NCI-H748 treated with DMSO at 0.1 percent for 48 hours (cell line): ENCODE measurements around the gene KRT7.

Experiments used
- DNase-seq: peaks from one replicate; lab custom pipeline; 2025; lab: John Stamatoyannopoulos, UW

The KRT7 gene

DNA sequence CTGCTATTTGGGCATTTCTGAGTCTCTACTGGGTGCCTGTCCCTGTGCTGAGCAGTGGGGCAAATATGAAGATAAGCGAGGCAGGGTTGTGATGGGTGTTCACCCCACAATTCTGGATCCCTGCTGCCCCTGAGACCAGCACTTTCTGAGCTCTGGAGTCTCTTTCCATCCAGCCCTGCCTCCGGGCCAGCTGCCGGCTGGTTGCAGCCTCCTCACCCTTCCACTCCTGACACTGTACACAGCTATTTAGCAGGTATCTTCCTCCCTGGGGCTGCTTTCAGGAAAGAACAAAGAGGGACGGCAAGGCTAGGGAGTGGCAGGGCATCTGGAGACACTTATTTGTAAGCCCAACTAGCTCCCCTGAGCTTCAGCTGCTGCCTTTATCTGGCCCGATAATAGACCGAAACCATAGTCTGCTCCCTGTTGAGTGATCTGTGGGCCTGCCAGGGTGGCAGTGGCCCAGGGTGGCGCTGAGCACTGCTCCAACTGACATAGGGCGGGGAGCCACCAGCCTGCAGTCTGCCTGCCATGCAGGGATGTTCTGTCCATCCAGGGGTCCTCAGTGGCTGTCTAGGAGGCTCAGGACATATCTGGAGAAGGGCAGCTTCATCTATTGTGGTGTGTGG is 33.6 kb upstream of the KRT7 start:
- DNase-seq, result peak; percentile 54

DNA sequence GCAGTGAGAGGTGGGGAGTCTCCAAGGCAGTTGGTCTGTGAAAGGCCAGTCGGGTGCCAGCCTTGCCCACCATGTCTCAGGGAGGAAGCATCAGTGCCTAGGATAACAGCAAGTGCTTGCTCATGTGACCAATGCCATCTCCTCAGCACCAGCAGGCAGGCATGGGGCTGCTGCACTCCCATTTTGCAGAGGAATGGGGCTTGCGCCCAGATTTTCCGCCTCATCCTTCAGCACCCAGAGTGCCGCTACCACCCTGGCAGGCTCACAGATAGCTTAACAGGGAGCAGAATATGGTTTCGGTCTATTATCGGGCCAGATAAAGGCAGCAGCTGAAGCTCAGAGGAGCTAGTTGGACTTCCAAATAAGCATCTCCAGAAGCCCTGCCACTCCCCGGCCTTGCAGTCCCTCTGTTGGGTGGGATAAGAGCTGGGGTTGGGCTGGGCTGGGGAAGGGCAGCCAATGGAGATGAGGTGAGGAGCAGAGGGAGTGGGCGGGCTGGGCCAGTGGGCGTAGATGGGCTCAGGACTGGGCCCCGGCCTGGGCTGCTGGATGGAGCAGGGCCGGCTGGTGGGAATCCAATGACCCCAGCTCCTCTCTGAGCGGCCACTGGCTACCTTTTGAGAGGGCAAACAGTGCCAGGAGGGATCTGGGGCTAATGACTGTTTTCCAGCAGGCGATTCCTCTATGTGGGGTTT is 32.8 kb upstream of the KRT7 start:
- no peak for DNase-seq

DNA sequence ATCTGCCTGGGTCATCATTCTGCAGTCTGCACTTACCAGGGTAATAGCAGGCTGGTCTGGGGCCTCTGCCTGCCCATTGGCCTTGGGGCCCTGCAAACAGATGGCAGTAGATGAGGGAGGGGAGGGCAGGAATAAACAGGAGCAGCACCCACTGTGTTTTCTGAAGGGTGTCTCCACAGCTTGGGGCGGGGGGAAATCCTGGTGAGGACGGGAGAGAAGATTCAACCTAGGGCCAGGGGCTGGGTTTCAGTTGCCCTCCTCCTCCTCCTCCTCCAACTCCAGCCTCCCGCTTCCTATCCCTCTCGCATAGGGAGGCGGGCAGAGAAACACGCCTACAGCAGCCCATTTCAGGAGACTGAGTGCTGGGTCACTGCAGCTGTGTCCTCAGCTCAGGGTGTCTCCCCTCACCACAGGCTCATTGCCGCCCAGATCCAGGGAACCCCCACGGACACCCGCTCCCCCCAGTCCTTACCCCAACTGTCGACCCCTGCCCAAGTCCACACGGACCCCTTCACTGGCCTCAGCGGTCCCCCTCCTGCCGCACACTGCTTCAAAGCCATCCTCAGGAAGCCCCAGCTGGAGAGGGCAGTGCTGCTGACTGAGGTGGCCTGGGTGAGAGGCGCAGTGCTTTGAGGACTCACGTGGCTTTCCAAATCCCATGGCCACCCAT is 32.1 kb upstream of the KRT7 start:
- no peak for DNase-seq

DNA sequence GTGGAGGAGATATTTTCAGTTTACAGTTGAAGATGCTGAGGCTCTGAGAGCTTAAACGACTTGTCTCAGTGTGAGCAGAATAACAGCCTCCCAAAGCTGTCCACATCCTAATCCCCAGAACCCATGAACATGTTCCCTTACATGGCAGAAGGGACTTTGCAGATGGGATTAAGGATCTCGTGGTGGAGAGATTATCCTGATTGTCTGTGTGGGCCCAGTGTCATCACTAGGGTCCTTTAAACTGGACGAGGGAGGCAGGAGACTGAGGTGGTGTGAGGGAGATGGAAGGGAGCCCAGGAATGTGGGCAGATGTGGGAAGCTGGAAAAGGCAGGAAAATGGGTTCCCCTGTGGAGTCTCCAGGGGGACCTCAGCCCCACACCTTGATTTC is 31.6 kb upstream of the KRT7 start:
- DNase-seq, result no peak

DNA sequence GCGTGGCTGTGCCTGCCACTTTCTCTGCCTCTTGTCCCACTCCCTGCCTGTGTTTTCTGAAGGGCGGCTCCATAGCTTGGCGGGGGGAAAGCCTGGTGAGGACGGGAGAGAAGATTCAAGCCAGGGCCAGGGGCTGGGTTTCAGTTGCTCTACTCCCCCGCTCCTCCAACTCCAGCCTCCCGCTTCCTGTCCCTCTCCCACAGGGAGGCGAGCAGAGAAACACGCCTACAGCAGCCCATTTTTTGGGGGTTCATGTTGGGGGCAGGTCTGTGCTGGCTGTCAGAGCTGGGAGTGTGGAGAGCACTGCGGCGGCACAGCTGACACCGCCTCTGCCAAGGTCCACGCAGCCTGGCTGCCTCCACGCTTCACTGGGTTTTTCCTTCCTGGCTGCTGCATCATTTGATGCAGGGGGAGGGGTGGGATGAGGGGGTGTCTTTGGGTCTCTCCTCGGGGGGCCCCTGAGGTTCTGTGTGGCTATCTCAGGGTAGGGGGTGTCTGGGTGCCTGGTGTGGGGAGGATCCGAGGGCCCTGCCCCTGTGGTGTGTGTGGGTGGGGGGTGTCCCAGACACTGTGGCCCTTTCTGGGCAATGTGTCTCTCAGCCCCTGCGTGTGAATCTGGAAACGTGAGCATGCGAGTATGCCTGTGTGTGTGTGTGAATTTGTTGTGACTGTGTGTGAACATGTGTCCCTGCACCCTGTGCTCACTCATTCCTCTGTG is 30.5 kb upstream of the KRT7 start:
- DNase-seq, result no peak

DNA sequence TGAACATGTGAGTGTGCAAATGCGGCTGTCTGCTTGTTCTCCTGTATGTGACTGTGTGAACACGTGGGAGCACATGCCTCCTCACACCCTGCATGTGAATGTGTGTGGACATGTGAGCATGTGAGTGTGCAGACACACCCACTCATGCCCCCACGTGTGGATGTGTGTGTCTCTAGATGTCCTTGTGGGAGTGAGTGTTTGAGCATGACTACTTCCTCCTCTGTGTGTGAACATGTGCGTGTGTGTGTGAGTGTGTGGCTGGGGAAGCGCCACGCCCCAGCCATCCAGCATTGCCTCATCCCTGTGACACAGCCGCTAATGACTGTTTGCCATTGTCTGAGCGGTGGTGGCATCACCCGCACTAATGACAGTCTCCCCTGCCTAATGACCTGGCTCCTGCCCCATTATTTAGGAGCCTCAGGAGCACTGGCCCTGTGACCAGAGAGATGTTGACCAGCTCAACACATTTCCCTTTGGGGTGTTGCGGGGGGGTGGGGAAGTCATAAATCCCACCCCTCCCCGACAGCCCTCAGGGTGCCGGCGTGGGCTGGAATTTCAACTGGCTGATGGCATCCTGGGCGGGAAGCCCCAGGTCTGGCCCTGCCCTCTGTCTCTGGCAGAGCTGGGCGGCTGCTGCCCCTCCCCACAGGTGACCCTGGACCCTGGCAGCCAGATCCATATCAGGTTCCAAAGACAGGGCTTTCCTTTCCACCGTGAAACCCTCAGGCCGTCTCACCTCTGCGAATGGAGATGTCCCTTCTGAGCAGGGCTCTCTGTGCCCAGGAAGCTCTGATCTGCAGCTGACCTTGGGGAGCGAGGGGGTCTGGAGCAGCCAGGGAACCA is 29.7 kb upstream of the KRT7 start:
- peak; percentile 10 for DNase-seq

DNA sequence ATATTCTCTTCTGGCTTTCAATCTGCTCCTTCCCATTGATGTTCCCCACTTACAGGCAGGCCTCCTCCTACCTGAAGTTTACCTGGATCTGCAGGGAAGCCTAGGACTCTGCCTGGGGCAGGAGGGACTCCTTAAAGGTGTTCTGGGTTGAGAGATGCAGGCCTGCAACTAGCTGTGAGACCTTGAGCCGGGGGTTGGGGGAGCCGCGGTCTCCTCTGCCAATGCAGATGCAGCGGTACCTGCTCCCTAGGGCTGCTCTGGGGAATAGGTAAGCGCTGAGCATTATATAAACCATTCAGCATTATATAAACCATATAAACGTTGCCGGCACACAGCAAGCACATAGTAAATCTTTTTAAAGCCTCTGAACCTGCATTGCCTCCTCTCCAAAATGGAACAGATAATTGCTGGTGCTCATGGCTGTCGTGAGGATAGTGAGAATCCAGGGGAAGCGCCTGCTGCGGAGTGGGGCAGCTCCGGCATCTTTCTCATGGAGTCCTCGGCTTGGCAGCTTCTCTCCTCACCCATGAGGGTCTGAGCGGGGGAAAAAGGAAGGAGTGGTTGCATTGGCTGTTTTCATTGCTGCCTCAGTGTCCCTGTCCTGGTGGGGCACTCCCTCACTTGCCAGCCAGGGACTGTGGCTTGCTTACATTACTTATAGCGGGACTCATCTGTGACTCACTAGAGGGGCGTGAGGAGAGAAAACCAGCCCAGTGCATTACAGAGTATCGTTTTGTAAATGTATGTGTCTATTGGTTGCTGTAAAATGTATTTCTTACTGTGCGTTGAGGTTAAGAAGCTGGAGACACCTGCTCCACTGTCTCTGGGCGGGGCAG is 28.7 kb upstream of the KRT7 start:
- no peak for DNase-seq

DNA sequence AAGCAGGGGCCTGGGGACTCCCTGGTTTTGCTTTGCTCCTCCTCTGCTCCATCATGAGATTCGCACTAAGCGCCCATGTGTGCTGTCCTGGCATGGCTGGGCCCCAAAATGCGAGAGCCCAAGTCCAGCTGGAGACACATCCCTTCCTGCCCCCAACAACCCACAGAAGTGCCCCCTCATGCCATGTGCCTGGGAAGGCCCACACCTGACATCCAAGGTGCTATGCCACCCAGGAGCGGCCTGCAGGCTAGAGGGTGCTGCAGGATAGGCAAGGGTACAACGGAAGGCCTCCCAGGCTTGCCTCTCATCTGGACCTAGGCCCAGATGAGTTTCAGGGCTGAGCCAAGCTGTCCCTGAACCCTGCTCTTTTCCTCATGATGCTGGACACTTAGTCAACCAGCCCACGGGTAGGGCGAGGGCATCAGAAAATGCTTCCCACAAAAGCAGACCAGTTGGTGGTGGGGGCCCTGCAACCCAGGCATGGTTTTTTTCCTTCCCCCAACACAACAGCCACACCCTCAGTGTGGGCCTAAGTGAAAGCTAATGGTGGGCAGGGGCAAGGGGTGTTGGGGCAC is 28.0 kb upstream of the KRT7 start:
- no peak for DNase-seq

DNA sequence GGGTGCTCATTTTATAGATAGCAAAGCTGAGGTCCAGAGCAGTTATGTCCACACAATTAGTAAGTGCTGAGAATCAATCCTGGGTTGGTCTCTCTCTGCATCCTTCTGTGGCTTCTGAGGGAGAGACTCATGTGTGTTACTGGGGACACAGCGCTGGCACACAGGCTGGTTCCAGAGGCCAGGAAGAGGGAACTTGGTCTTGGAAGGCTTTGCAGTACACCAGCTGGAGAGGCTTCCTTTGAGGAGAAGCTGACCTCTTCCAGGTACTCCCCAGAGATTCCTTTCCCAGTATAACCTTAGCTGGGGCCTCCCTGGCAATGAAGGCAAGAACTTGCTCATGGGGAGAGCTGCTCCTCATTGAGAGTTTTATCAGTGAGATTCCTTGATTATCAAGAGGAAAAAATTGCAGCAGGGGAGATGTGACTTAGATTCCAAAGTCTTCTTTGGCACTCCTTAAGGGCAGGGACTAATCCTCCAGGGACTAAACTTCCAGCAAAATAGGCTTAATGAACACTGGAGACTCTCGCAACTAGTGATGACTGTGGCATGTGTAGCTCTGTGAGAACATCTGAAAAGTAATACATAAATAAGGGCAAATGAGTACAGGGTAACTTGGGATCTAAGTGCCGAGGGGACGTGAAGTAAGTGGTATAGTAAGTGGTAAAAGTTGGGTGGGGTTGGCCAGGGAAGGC is 27.3 kb upstream of the KRT7 start:
- DNase-seq, result no peak

DNA sequence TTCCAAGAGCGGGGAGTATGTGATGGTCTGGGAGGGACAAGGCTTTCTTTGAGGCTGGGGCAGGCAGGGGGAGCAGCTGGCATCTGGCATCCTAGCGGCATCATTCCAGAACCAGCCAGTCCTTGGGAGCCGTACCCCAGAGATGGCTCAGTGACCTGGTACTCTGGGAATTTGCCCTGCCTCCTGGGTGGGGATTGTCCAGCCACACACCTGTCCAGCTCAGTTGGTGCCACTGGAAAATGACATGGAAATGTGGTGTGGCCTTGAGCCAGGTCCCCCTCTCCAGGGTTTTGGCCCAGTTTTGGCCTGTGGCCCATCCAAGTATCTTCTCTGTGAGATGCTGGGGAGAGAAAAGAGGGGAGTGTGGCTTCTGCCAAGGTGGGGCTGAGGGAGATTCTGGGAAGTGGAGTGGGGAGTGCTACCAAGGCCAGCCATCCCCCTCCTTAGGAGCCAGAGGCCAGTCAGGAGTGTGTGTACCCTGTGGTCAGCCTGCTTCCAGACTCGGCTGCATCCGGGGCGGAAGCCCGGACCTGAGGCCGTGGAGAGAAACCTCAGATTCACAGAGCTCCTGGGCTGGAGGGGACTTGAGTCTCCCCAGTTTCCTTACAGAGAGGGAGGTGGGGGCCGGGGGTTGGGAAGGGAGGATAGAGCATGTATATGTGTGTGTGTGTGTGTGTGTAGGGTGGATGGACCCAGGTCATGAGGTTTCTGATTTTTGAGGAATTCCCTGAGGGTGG is 26.6 kb upstream of the KRT7 start:
- no peak for DNase-seq

DNA sequence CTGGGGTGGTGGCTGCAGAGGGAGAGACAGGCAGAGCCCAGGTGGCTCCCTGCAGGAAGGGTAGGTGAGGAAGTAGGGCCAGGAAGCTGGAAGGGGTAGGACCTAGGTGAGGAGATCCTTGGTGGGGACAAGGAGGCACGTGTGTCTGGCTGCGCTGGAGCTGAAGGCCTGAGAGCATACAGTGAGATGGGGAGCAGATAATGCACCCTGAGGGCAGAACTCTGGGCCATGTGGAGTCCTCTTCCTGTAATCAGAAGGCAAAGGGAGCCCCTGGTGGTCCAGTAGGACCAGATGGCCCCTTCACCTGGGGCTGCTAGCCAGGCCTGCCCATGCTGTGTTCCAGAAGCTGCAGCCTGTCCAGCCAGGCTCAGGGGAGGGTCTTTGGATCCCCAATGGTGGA is 25.9 kb upstream of the KRT7 start:
- no peak for DNase-seq

DNA sequence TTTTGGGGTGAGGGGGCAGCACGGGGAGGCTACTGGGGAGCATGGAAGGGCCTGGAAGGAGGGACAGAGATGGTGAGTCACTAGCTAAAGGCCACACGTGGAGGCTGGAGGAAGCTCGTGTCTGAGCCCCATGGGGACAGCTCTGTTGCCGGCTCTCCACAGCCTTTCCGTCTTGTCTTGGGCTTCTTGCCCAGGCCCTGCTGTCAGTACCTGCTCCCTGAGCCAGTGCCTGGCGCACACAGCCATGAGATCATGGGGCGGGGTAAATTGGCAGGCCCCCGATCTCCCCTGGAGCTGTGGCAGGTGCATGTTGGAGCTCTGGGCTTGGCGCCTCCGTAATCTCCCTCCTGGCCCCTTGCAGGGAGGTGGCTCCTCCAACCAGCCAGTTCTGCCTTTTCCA is 25.1 kb upstream of the KRT7 start:
- DNase-seq, result no peak

DNA sequence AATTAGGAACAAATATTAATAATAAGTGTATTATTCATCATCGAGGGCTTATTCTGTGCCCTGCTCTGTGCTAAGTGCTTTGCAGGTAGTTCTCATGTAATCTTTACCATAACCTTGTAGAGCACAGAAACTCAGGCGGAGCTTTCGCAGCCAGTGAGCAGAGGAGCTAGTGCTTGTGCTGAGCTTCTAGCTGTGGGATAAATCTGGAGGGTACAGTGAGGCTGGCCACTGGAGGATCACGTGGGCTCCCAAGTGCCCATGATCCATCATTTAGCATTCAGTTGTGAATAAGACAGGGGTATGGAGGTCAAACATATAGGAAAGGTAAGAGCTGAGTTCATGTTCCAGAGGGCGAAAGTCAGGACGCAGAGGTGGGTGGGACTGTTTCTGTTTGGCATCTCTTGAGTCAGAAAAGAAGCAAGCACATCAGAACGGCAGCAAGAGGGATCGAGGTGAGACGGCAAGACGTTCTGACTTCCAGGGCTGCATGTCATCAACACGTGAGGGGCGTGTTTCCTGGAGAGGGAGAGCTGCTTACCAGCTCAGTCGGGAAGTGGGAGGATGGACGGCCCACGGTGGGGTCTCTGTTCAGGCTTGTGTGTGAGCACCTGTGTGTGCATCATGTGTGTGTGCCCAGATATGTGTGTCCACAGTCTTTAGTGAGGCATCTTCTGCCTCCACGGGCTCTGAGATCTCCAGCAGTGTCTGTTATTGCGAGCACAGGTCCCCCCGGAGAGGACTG is 24.4 kb upstream of the KRT7 start:
- no peak for DNase-seq

DNA sequence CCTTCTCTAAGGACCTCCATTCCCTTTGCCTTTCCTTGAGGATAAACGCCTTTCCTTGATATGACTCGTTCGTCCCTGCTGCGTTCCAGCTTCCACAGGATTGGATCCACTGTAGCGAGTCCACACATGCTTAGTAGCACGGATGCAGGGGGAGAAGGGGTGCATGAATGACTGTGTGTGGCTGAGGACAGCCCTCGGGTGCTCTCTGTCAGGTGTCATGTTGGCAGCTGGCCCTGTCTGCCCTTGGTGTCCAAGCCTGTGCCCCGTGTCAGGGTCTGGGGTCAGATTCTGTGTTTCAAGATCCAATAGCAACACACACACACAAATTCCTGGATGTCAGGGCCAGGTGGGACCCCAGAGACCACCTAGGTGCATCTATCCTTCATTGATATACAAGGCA is 23.7 kb upstream of the KRT7 start:
- DNase-seq, result no peak

DNA sequence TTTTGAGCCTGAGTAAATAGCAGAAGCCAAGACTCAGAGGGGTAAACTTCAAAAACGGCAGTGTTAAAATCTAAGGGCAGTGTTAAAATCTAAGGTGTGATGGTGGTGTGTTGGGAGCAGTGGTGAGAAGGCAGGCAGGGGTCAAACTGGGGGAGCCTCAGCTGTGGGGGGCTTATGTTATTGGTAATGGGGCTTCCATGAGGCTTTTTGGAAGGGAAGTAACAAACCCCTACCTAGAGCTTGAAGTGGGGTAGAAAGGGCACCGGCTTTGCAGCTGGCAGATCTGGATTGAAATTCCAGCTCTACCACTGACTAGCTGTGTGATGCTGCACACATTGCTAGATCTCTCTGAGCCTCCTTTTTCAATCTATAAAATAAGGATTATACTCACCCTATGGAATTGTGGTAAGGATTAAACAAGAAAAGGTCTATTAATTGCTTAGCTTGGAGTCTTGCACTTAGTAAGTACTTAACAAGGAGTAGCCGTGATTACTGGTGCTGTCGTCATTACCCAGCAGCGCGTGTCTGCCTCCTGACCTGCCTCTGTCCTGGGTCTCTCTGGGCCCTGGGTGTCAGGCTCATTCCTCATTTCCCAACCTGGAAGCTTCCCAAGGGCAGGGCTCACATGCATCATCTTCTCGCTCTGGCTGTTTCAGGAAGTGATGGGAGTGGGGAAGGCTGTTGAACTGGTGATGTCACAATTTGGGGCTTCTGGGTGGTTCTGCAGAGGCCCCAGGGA is 22.7 kb upstream of the KRT7 start:
- no peak for DNase-seq

DNA sequence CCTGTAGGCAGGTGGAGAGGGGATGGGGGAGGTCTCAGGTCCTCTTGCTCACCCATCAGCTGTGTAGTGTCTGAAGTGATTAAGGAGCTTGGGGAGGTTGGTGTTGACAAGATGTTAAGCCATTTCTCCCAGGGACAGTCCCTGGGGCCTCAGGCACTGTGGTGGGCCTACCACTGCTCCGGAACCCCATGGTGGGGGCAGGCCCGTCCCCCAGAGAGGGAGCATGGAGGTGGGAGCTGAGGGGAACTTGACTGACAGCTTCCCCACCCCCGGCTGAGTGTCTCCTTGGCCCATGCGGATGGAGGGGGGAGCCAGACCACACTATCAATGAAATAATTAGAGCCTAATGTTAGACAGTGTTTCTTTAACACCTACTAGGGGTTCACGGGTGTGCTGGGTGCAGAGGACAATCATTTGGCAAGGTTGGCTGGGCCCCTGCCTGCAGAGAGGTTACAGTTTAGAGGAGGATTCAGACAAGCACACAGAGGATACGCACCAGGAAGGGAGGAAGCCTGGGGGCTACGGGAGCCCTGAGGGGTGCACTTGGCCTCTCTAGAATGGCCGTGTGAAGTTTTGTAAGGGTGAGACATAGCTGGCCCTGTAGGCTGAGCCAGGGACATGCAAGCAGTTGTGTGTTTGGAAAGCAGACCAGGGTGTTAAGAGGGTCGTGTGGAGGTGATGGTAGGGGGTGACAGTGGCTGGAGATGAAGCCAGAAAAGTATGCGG is 22.0 kb upstream of the KRT7 start:
- DNase-seq, result no peak
